Measurements from ENCODE around the gene GREB1L. TPM values are rescaled to one million over a fixed set of nuclear protein-coding genes. Genes with fewer than 3 reads are reported as not detected.

Gene GREB1L
- total and polyA plus RNA-seq, 2 of the 13 experiments (the other 11 are each of a cell fraction or from before 2014, with no cell fraction given), result 0.17 to 0.66 TPM

- H3K27me3 ChIP-seq (ENCODE audit: control insufficient read depth in 1 of 2, insufficient read depth in 2 of 2, low read length in 2 of 2), result no peaks in the 10 kb centered on the region
- FAIRE-seq, result no peak
- peaks cover 15% of the 10 kb centered on the region for H3K4me1 ChIP-seq (ENCODE audit: insufficient read depth, low read length)
- BruUV-seq (replicated peaks), result no TSS peak
- no peaks in the 10 kb centered on the region for H3K36me3 ChIP-seq (replicated peaks in 1 of 2; ENCODE audit: control insufficient read depth in 1 of 2, insufficient read depth in 2 of 2, low read length in 2 of 2)
- CTCF ChIA-PET (ENCODE audit: low intra/inter-chr PET ratio, low total read pairs), result no interaction called here
- H4K20me1 ChIP-seq (ENCODE audit: insufficient read depth, low read length), result no peaks in the 10 kb centered on the region
- 90% methylated on average over 5 of the region's 5 CpGs for WGBS (ENCODE audit: low lambda C conversion rate)
- no peak overlapping the region for H3K27ac ChIP-seq (ENCODE audit: extremely low read length, insufficient read depth, low read length)
- no peak for DNase-seq (ENCODE audit: low spot score)
- no peak overlapping the region for H2AFZ ChIP-seq (ENCODE audit: low read length)
- intact Hi-C loops (cut with micrococcal nuclease; ENCODE audit: unreplicated experiment), result no loop called here
- H3K4me3 ChIP-seq (replicated peaks in 1 of 3; ENCODE audit: insufficient read depth in 1 of 3, low read depth in 2 of 3, low read length in 3 of 3), result no peak overlapping the region
- in situ Hi-C loops (cut with HindIII; ENCODE audit: extremely low pct_ligation_motif_present, low pct_unique_long_range_greater_than_20kb), result no loop called here
- ATAC-seq, result peak; percentile 41; the same call in 2 of the 3 replicates
- no peak overlapping the region for H3K4me2 ChIP-seq (ENCODE audit: low read depth, low read length)
- H3K9ac ChIP-seq (ENCODE audit: insufficient read depth, low read depth, low read length), result no peak overlapping the region
- H3K9me3 ChIP-seq (ENCODE audit: low read length), result no peaks in the 10 kb centered on the region
- TF ChIP-seq DR1 (CRISPR knock-in tag; IDR thresholded peaks at IDR 0.05) (no peak), NPAS2 (CRISPR knock-in tag; IDR thresholded peaks at IDR 0.05; ENCODE audit: borderline replicate concordance) (no peak), STAG1 (CRISPR knock-in tag; IDR thresholded peaks at IDR 0.05) (peak; percentile 18; the same call in 1 of the 2 replicates)
- TF ChIP-seq, protein P1, sequence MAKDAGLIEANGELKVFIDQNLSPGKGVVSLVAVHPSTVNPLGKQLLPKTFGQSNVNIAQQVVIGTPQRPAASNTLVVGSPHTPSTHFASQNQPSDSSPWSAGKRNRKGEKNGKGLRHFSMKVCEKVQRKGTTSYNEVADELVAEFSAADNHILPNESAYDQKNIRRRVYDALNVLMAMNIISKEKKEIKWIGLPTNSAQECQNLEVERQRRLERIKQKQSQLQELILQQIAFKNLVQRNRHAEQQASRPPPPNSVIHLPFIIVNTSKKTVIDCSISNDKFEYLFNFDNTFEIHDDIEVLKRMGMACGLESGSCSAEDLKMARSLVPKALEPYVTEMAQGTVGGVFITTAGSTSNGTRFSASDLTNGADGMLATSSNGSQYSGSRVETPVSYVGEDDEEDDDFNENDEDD (CRISPR knock-in tag; IDR thresholded peaks at IDR 0.05; ENCODE audit: borderline replicate concordance), result no peak
- TF ChIP-seq, protein P2, sequence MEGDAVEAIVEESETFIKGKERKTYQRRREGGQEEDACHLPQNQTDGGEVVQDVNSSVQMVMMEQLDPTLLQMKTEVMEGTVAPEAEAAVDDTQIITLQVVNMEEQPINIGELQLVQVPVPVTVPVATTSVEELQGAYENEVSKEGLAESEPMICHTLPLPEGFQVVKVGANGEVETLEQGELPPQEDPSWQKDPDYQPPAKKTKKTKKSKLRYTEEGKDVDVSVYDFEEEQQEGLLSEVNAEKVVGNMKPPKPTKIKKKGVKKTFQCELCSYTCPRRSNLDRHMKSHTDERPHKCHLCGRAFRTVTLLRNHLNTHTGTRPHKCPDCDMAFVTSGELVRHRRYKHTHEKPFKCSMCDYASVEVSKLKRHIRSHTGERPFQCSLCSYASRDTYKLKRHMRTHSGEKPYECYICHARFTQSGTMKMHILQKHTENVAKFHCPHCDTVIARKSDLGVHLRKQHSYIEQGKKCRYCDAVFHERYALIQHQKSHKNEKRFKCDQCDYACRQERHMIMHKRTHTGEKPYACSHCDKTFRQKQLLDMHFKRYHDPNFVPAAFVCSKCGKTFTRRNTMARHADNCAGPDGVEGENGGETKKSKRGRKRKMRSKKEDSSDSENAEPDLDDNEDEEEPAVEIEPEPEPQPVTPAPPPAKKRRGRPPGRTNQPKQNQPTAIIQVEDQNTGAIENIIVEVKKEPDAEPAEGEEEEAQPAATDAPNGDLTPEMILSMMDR (CRISPR knock-in tag; IDR thresholded peaks at IDR 0.05), result peak; percentile 21
- POLR2A ChIA-PET, result no interaction called here
- H3K79me2 ChIP-seq (ENCODE audit: insufficient read depth, low read length), result no peaks in the 10 kb centered on the region
These were observed 267.0 kb downstream of the GREB1L start for GRCh38 chr18:21509062-21509461.

DNA sequence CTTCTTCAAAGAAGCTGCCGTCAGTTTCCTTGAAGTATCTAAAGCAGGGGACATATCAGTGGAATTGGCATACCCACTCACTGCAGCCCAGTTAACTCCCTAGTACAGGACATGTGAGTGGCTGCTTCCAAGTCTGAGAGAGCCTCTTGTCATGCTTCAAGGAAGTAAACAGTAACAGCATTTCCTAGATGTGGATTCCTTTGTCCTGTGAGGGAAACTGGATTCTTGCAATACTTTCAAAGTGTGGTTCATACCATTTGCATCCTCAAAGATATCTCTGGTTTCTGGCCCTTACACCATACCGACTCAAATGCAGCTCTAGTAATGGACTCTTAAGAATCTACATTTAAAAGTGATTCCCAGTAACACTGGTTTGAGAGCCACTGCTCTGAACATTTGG lies 271.3 kb downstream of the GREB1L start:
- Histone ChIP-seq H3K27me3 (ENCODE audit: control insufficient read depth in 1 of 2, insufficient read depth in 2 of 2, low read length in 2 of 2) (no peaks in the 10 kb centered on the region), H3K4me2 (ENCODE audit: low read depth, low read length) (no peak overlapping the region), H3K4me3 (replicated peaks in 1 of 3; ENCODE audit: insufficient read depth in 1 of 3, low read depth in 2 of 3, low read length in 3 of 3) (no peak overlapping the region), H3K27ac (ENCODE audit: extremely low read length, insufficient read depth, low read length) (no peak overlapping the region), H3K4me1 (ENCODE audit: insufficient read depth, low read length) (no peaks in the 10 kb centered on the region), H2AFZ (ENCODE audit: low read length) (no peak overlapping the region), H3K9ac (ENCODE audit: insufficient read depth, low read depth, low read length) (no peak overlapping the region), H3K9me3 (ENCODE audit: low read length) (no peaks in the 10 kb centered on the region), H4K20me1 (ENCODE audit: insufficient read depth, low read length) (no peaks in the 10 kb centered on the region), H3K36me3 (replicated peaks in 1 of 2; ENCODE audit: control insufficient read depth in 1 of 2, insufficient read depth in 2 of 2, low read length in 2 of 2) (no peaks in the 10 kb centered on the region; a peak in 1 of 5 replicates), H3K79me2 (ENCODE audit: insufficient read depth, low read length) (no peaks in the 10 kb centered on the region)
- WGBS (ENCODE audit: low lambda C conversion rate), result 100% methylated on average over 2 of the region's 2 CpGs
- ChIA-PET CTCF (ENCODE audit: low intra/inter-chr PET ratio, low total read pairs) (no interaction called here), POLR2A (no interaction called here)
- ATAC-seq (no peak), FAIRE-seq (no peak), DNase-seq (ENCODE audit: low spot score) (no peak)
- no TSS peak for BruUV-seq (replicated peaks)
- in situ Hi-C loops (cut with HindIII; ENCODE audit: extremely low pct_ligation_motif_present, low pct_unique_long_range_greater_than_20kb) (no loop called here), intact Hi-C loops (cut with micrococcal nuclease; ENCODE audit: unreplicated experiment) (no loop called here)
- TF ChIP-seq TOE1 (CRISPR knock-in tag; IDR thresholded peaks at IDR 0.05) (no peak), ZKSCAN5 (CRISPR knock-in tag; IDR thresholded peaks at IDR 0.05) (no peak), RARA (CRISPR knock-in tag; IDR thresholded peaks at IDR 0.05) (no peak), PAX8 (CRISPR knock-in tag; IDR thresholded peaks at IDR 0.05; ENCODE audit: borderline replicate concordance) (no peak), SP4 (CRISPR knock-in tag; IDR thresholded peaks at IDR 0.05) (no peak), ZNF138 (CRISPR knock-in tag; IDR thresholded peaks at IDR 0.05; ENCODE audit: low read depth) (no peak)
- TF ChIP-seq, protein P3, sequence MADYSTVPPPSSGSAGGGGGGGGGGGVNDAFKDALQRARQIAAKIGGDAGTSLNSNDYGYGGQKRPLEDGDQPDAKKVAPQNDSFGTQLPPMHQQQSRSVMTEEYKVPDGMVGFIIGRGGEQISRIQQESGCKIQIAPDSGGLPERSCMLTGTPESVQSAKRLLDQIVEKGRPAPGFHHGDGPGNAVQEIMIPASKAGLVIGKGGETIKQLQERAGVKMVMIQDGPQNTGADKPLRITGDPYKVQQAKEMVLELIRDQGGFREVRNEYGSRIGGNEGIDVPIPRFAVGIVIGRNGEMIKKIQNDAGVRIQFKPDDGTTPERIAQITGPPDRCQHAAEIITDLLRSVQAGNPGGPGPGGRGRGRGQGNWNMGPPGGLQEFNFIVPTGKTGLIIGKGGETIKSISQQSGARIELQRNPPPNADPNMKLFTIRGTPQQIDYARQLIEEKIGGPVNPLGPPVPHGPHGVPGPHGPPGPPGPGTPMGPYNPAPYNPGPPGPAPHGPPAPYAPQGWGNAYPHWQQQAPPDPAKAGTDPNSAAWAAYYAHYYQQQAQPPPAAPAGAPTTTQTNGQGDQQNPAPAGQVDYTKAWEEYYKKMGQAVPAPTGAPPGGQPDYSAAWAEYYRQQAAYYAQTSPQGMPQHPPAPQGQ (CRISPR knock-in tag; IDR thresholded peaks at IDR 0.05; ENCODE audit: borderline replicate concordance), result no peak
- TF ChIP-seq, protein P4, sequence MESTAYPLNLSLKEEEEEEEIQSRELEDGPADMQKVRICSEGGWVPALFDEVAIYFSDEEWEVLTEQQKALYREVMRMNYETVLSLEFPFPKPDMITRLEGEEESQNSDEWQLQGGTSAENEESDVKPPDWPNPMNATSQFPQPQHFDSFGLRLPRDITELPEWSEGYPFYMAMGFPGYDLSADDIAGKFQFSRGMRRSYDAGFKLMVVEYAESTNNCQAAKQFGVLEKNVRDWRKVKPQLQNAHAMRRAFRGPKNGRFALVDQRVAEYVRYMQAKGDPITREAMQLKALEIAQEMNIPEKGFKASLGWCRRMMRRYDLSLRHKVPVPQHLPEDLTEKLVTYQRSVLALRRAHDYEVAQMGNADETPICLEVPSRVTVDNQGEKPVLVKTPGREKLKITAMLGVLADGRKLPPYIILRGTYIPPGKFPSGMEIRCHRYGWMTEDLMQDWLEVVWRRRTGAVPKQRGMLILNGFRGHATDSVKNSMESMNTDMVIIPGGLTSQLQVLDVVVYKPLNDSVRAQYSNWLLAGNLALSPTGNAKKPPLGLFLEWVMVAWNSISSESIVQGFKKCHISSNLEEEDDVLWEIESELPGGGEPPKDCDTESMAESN (CRISPR knock-in tag; conservative IDR thresholded peaks at IDR 0.05), result no peak

All from HepG2 (cell line).